RWPE2 (cell line): ENCODE results near the gene NT5DC4.

Source experiments
- ATAC-seq: fragments of 200-7000 bp; cut with Tn5 transposase; 3 replicates; pipeline ENCODE4 v1.9.1; 2021; ENCODE audit warnings: low read depth
- DNase-seq: peaks from one replicate; pipeline ENCODE4 v3.0.0-alpha.2; 2020; ENCODE audit warnings: low spot score
- H3K27ac ChIP-seq: fragments of 450-650 bp; 2 replicates; pipeline ENCODE4 v1.5.1; 2017; ENCODE audit warnings: mild to moderate bottlenecking; ENCODE audit not compliant: poor library complexity, severe bottlenecking
- H3K27me3 ChIP-seq: fragments of 250-450 bp; sonication (Bioruptor Pico); 2 replicates; pipeline ENCODE4 v1.5.1; 2021; ENCODE audit warnings: mild to moderate bottlenecking, moderate library complexity; ENCODE audit not compliant: insufficient read depth, poor library complexity, severe bottlenecking
- H3K36me3 ChIP-seq: fragments of 250-450 bp; sonication (Bioruptor Pico); 2 replicates; pipeline ENCODE4 v1.5.1; 2020; ENCODE audit warnings: low read depth, mild to moderate bottlenecking, moderate library complexity
- H3K4me1 ChIP-seq: fragments of 250-450 bp; sonication (Bioruptor Pico); 2 replicates; pipeline ENCODE4 v1.5.1; 2021; ENCODE audit warnings: mild to moderate bottlenecking, moderate library complexity; ENCODE audit not compliant: insufficient read depth, poor library complexity, severe bottlenecking
- H3K4me3 ChIP-seq: fragments of 250-450 bp; sonication (Bioruptor Pico); 2 replicates; pipeline ENCODE4 v1.5.1; 2021; ENCODE audit warnings: mild to moderate bottlenecking, moderate library complexity; ENCODE audit not compliant: severe bottlenecking
- H3K9me3 ChIP-seq: fragments of 250-450 bp; sonication (Bioruptor Pico); 2 replicates; pipeline ENCODE4 v1.5.1; 2021; ENCODE audit warnings: mild to moderate bottlenecking, moderate library complexity; ENCODE audit not compliant: severe bottlenecking
- TF ChIP-seq, protein P1 (sequence below): fragments of 450-650 bp; IDR thresholded peaks from one replicate; pipeline ENCODE4 v1.5.1; 2017; ENCODE audit warnings: mild to moderate bottlenecking, moderate library complexity; ENCODE audit not compliant: poor library complexity, severe bottlenecking

The NT5DC4 gene

GRCh38 chr2:112698834-112699515 lies 21.8 kb upstream of the NT5DC4 start:
- ATAC-seq: no peak
- no peaks in the 10 kb centered on the region for H3K4me1 ChIP-seq

DNA sequence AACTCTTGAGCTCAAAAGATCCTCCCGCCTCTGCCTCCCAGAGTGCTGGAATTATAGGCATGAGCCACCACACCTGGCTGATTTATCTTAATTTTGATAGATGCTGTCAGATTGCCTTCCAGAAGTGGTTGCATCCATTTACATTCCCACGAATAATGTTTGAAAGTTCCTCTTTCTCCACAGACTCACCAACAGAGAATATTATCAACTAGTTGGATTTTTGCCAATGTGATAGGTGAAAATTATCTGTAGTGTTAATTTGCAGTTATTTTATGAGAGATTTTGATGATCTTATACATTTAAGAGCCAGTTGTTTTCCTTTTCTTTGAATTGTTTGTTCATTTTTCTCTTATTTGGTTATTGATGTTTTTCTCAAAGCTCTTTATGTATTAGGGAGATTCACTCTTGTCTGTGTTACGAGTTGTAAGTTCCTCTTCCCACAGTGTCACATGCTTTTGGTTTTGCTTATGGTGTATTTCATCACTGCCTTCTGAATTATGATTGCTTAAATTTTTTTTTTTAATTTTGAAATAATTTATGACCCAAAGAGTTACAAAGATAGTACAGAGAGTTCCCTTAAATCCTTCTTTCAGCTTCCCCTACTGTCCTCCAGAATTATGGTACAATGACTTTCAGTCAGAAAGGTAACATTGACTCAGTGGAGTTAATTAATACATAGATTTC lies 20.7 kb upstream of the NT5DC4 start:
- Histone ChIP-seq H3K27ac (no peak overlapping the region), H3K4me1 (no peaks in the 10 kb centered on the region), H3K36me3 (no peaks in the 10 kb centered on the region), H3K9me3 (no peaks in the 10 kb centered on the region), H3K27me3 (no peaks in the 10 kb centered on the region), H3K4me3 (no peak overlapping the region)
- DNase-seq: no peak
- TF ChIP-seq, protein P1, sequence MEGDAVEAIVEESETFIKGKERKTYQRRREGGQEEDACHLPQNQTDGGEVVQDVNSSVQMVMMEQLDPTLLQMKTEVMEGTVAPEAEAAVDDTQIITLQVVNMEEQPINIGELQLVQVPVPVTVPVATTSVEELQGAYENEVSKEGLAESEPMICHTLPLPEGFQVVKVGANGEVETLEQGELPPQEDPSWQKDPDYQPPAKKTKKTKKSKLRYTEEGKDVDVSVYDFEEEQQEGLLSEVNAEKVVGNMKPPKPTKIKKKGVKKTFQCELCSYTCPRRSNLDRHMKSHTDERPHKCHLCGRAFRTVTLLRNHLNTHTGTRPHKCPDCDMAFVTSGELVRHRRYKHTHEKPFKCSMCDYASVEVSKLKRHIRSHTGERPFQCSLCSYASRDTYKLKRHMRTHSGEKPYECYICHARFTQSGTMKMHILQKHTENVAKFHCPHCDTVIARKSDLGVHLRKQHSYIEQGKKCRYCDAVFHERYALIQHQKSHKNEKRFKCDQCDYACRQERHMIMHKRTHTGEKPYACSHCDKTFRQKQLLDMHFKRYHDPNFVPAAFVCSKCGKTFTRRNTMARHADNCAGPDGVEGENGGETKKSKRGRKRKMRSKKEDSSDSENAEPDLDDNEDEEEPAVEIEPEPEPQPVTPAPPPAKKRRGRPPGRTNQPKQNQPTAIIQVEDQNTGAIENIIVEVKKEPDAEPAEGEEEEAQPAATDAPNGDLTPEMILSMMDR: no peak
- ATAC-seq: no peak

More at GRCh38 chr2:112698834-112699515, 21.8 kb upstream of the NT5DC4 start:
- H3K27me3 ChIP-seq: no peaks in the 10 kb centered on the region
- no peak overlapping the region for H3K4me3 ChIP-seq
- TF ChIP-seq, protein P1: no peak
- no peaks in the 10 kb centered on the region for H3K36me3 ChIP-seq
- H3K9me3 ChIP-seq: no peaks in the 10 kb centered on the region
- H3K27ac ChIP-seq: no peak overlapping the region
- DNase-seq: no peak

DNA sequence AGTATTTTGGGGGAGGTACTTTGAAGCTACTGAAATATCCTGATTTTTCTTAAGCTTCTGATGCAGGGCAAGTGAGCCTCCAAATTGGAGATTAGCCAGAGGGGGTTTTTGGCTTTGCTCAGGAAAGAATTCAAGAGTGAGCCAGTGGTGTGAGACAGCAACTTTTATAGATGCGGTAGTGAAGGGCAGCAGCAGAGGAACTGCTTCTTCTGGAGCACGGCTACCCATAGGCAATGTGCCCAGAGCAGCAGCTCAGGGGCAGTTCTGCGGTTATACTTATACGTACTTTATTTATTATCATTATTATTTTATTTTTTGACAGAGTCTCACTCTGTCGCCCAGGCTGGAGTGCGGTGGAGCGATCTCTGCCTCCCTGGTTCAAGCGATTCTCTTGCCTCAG lies 19.8 kb upstream of the NT5DC4 start:
- TF ChIP-seq, protein P1: no peak
- Histone ChIP-seq H3K9me3 (no peaks in the 10 kb centered on the region), H3K4me1 (peaks cover 2% of the 10 kb centered on the region), H3K36me3 (no peaks in the 10 kb centered on the region), H3K4me3 (no peak overlapping the region), H3K27me3 (no peaks in the 10 kb centered on the region), H3K27ac (no peak overlapping the region)
- no peak for ATAC-seq
- no peak for DNase-seq

- no peaks in the 10 kb centered on the region for H3K9me3 ChIP-seq
- peaks cover 10% of the 10 kb centered on the region for H3K4me1 ChIP-seq
Measured at GRCh38 chr2:112703684-112704083, 17.1 kb upstream of the NT5DC4 start.

More at GRCh38 chr2:112703684-112704083, 17.1 kb upstream of the NT5DC4 start:
- Histone ChIP-seq H3K4me3 (no peak overlapping the region), H3K36me3 (no peaks in the 10 kb centered on the region), H3K27me3 (no peaks in the 10 kb centered on the region), H3K27ac (no peak overlapping the region)
- ATAC-seq (no peak), DNase-seq (no peak)
- TF ChIP-seq, protein P1: no peak
